GM18951 (cell line): ENCODE results near the gene CAP1.
A peak's percentile ranks its signal among the peaks of the same experiment; 100 is the strongest.

Experiments used
- POLR2A ChIP-seq: IDR thresholded peaks from 4 replicates; pipeline ENCODE4 v1.6.1; 2011; ENCODE audit warnings: mild to moderate bottlenecking; ENCODE audit not compliant: insufficient read length, insufficient read depth; ENCODE audit errors: extremely low read depth
- in situ Hi-C: fragments of 300-500 bp; cut with MboI; formaldehyde crosslinking; loops from one replicate; pipeline ENCODE4 v1.12.0; 2022; ENCODE audit warnings: low sequenced_read_pairs, mixed read lengths, inconsistent platforms; ENCODE audit not compliant: unreplicated experiment

Gene CAP1

DNA sequence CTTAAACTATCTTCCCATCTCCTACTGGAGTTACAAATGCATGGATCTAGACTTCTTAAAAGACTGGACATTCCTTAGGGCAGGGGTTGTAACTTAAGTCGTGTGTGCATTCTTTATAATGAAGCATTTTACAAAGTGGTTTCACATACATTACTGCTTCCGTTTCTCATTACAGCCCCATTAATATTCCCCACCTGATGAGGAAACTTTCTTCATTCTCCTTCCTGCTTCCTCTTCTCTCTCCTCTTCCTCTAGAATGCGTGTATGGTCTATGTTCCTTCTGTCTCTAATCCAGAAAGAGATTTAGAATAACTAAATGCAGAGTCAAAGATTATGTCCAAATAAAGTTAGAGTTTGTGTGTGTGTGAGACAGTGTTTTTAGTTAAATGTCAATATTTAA, 1.8 kb upstream of the CAP1 start:
- TF ChIP-seq POLR2A: no peak
- in situ Hi-C loops: loop anchor here (10.0 kb wide), 1 partner anchor 114 kb away; no protein-coding TSS in a partner anchor

DNA sequence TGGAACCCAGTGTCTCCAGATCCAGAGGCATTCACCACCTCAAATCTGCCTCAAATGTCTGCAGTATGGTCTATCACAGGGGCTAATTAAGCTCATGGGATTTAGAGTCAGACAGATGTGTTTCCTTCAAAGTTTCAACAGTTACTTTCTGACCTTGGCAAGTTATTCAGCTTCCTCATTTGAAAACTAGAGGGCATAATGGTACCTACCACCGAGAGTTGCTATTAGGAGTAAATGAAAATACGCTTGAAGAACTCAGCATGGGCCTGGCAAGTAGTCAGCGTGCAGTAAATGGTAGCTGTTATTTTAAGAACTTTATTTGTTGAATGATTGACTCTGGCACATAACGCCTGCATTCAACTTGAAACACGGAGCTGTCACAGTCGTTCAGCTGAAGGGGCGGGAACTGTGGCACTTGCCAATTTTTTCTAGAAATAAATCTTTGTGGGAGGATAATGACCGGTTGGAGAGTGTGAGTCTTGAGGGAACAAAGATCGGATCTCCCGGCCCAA, 1.2 kb upstream of the CAP1 start:
- no peak for TF ChIP-seq POLR2A
- in situ Hi-C loops: loop anchor here (10.0 kb wide), 1 partner anchor 114 kb away; no protein-coding TSS in a partner anchor

DNA sequence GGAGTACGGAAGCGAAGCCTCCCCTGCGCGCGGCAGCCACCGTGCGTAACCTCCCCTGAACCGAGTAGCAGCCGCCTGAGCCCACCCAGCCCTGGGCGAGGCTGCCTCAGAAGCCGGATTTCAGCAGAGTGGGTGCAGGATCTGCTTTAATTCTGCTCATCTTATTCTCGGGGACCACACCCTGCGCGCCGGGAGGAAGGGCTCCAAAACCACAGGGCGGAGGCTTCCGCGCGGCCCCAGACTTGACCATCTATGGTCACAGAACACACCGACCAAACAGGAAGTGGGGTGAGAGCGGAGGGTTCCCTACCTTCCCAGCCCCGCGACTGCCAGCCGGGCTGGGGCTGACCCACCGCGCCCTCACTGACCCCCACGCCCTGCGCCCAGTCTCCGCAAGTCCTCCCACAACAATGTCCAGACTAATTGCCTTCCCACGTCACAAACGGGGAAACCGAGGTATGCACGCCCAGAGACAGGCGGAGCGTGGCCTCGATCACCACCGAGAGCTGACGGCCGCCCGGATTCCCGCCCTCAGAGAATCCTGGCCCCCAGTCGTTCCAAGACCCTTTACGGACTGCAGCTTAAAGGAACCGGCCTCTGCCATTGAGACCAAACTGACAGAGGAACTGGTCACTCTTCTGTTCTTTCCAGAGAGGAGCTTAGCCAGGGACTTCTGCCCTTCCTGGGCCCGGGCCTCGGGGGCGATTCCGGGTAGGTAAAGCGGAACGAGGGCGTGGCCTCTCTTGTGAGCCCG, 595 bp upstream of the CAP1 start:
- in situ Hi-C loops: loop anchor here (10.0 kb wide), 1 partner anchor 115 kb away; no protein-coding TSS in a partner anchor

DNA sequence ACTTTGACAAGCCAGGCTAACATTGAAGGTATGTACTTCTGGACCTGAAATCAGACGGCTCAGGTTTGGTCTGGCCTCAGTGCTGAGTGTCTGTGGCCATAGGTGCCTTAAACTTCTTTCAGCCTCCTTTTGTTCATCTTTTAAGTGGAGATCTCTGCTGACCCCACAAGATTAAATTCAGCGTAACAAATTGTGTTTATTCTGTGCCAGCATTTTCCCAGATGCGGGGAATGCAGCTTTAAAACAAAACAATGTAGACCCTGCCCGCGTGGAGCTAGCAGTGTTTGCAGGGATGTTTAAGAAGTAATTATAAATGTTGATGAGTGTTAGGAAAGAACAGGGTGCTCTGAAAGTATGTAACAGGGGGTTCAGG, 923 bp downstream of the CAP1 start:
- in situ Hi-C loops: no loop called here
- TF ChIP-seq POLR2A: no peak

More for the DNA sequence above, 595 bp upstream of the CAP1 start:
- TF ChIP-seq POLR2A: peak; percentile 86

DNA sequence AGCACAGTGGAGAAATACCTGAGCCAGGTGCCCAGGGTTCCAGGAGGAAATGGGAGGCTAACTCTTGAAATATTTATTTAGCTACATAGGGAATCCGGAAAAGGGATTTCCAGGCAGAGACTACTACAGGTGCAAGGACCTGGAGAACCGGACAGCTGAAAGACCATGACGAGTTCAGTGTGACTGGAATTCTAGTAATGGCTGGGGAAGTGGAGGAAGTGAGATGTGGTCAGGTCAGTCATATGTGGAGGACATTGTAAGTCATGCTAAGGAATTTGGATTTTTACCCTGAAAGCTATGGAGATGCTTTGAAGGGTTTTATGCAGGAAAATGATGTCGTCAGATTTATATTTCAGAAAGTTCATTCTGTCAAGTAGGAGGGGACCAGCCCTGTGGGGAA, 1.8 kb downstream of the CAP1 start:
- in situ Hi-C loops: no loop called here
- TF ChIP-seq POLR2A: no peak

DNA sequence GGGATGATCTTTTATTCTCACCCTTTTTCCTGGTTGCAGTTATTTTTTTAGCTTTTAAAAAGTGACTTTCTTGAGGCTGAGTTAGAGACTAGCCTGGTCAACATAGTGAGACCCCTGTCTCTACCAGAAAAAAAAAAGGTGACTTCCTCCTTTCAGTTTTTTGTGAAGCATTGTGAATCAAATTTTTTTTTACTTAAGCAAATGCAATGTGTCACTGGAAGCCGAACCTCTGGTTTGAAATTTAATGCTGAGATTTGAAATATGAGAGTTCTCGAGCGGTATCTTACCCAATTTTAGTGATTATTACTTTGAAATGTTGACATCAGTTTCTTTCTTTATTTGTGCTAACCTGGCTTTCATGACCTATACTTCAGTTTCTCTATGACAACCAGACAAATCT, 3.6 kb downstream of the CAP1 start:
- in situ Hi-C loops: no loop called here
- TF ChIP-seq POLR2A: no peak

DNA sequence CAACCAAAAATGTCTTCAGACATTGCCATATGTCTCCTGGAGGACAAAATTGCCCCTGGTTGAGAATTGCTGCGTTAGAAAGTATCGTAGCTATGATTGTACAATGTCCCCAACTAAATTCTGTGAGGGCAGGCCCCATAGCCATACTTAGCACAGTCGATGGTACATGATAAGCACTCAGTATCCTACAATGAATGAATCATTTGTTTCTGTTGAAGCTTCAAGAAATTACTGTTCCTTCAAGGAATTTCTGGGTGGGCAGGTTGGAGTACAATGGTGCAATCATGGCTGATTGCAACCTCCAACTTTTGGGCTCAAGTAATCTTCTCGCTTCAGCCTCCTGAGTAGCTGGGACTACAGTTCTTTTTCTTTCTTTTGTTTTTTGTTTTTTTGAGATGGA, 4.7 kb downstream of the CAP1 start:
- no peak for TF ChIP-seq POLR2A
- in situ Hi-C loops: no loop called here

DNA sequence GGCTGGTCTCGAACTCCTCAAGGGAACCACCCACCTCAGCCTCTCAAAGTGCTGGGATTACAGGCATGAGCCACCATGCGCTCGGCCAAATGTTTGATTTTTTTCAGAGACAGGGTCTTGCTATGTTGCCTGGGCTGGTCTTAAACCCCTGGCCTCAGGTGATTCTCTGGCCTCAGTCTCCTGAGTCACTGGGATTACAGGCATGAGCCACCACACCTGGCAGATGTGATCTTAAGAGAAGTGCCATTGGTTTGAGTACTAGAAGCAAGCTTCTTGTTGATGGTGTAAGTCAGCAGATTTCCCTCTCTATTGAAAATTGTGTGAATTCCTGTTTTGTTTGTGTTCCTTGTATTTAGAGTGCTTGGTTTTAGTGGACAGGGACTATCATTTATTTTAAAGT, 5.2 kb downstream of the CAP1 start:
- in situ Hi-C loops: no loop called here

DNA sequence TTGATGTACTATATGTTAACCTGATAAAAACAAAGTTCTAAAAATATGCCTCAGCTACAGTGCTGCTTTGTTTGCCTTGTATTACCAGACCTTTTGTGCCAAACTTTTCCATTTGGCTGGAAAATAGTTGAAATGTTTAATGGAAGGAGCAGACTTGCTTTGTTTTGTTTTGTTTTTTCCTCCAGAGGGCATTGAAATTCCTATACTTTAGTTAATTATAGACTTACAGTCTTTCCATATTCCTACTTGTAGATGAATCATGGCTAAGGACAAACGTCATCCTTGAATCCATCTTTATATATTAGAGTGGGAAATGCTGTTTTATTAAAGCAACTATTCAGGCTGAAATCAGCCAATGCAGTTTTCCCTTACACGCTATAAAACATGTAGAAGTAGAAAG, 6.7 kb downstream of the CAP1 start:
- TF ChIP-seq POLR2A: no peak
- in situ Hi-C loops: no loop called here

More for the DNA sequence above, 5.2 kb downstream of the CAP1 start:
- no peak for TF ChIP-seq POLR2A

DNA sequence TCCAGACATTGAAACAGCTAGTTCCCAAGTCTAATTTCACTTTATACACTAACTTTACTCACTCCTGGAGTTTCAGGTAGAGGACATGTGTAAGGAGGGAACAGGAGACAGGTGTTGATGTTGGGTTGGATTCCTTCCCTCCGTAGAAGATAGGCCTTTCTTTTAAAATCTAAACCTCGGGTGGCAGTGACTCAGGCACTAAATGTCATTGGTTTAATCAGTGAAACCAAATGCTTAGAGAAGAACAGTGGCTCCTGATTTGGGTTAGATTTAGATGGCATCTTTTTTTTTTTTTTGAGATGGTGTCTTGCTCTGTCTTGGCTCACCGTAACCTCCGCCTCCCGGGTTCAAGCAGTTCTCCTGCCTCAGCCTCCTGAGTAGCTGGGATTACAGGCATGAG, 7.2 kb downstream of the CAP1 start:
- TF ChIP-seq POLR2A: no peak
- in situ Hi-C loops: no loop called here

DNA sequence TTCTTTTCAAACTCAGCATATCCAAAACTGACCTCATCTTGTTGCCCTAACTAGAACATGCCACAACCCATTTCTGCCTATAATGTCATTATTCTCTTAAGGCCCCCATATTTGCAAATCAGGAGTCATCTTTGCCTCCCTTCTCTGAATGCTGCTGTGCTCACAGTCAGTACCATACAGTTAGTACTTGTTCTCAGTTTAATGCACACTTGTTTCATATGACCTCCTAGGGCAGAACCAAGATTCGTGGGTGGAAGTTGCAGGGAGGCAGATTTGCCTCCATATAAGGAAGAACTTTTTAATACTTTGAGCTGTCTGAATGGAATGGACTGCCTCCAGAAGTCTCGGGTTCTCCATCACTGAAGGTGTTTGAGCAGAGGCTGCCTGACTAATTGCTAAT, 9.2 kb downstream of the CAP1 start:
- in situ Hi-C loops: no loop called here

DNA sequence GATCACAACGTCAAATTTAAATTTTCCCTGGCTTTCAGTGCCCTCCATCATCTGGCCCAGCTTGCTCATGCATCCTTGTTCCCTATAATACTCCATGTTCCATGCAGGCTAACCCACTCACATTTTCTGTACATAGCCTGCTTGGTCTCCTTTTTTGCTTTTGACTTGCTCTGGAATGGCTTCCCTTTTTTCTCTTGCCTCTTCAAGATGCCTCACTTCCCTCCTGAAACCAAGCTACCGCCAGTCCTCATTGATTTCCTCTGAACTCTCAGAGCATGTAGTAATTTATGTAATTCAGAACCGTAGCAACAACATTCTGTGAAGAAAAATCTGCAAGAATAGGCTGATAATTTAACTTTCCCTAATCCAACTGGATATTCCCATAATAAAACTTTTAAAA, 10.3 kb downstream of the CAP1 start:
- in situ Hi-C loops: no loop called here
- TF ChIP-seq POLR2A: no peak

More for the DNA sequence above, 9.2 kb downstream of the CAP1 start:
- TF ChIP-seq POLR2A: no peak

DNA sequence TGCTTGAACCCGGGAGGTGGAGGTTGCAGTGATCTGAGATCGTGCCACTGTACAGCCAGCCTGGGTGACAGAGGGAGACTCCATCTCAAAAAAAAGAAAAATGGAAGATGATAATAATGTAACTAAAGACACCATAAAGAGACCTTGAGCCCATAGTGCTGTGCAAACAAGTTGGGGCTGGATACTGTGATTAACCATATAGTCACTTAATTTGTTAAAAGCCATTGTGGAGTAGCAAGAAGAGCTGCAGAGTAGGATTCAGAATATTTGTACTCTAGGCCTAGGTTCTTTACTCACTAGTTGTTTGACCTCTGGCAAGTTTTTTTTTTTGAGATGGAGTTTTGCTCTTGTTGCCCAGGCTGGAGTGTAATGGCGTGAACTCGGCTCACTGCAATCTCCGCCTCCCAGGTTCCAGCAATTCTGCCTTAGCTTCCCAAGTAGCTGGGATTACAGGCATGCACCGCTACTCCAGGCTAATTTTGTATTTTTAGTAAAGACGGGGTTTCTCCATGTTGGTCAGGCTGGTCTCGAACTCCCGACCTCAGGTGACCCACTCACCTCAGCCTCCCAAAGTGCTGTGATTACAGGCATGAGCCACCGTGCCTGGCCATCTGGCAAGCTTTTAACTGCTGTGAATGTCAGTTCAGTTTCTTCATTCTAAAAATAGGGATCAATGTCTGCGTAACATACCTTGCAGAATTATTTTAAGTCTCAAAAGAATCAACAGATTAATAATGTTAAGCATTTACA, 12.8 kb downstream of the CAP1 start:
- in situ Hi-C loops: no loop called here
- no peak for TF ChIP-seq POLR2A
